HepG2 (cell line): Measurements from ENCODE around the gene APLP1. TPM values are rescaled to one million over a fixed set of nuclear protein-coding genes. Genes with fewer than 3 reads are reported as not detected.

Experiments
- ATAC-seq: fragments of 200-7000 bp; cut with Tn5 transposase; 3 replicates; pipeline ENCODE4 v1.9.1; 2020; ENCODE audit warnings: mild to moderate bottlenecking, moderate library complexity
- BruUV-seq: library from RNA; stranded (reverse); fragments of 400-500 nt; replicated peaks from 2 replicates; lab custom pipeline; 2021; lab: Mats Ljungman, UMichigan
- CTCF ChIA-PET: fragments of 300-600 bp; formaldehyde crosslinking; extraction: SDS; loops from one replicate; lab custom pipeline; 2021; ENCODE audit warnings: low total read pairs, inconsistent platforms, low intra/inter-chr PET ratio; lab: Yijun Ruan, JAX
- POLR2A ChIA-PET: fragments of 350-600 bp; sonication (Branson Sonifier 250); formaldehyde crosslinking; loops from one replicate; lab custom pipeline; 2020; ENCODE audit warnings: antibody characterized with exemption, inconsistent platforms; lab: Yijun Ruan, JAX
- DNase-seq: peaks from one replicate; pipeline ENCODE4 v3.0.0-alpha.2; 2015; ENCODE audit warnings: low spot score
- FAIRE-seq: peaks from 3 replicates; lab custom pipeline; 2011; peaks lifted over from hg19 to GRCh38; lab: Jason Lieb, UNC
- H2AFZ ChIP-seq: one replicate; pipeline ENCODE4 v1.6.1; 2011; ENCODE audit warnings: low read length, inconsistent platforms
- H3K27ac ChIP-seq: fragments of 300-600 bp; 3 replicates; pipeline ENCODE4 v1.8.0; 2011; ENCODE audit warnings: mixed run types, mild to moderate bottlenecking, mixed read lengths, low read length, inconsistent platforms; ENCODE audit not compliant: insufficient read depth; ENCODE audit errors: extremely low read length
- H3K27me3 ChIP-seq, 2 experiments: fragments of 200-600 bp in 1 of 2; 2 replicates in 1 of 2; 3 replicates in 1 of 2; pipeline versions ENCODE4 v1.6.0 to v1.8.0; 2011; ENCODE audit warnings: low read length in 2 of 2, mild to moderate bottlenecking in 2 of 2, moderate library complexity in 2 of 2, inconsistent platforms in 1 of 2; ENCODE audit not compliant: insufficient read depth in 2 of 2, control insufficient read depth in 1 of 2
- H3K36me3 ChIP-seq, 2 experiments: fragments of 200-600 bp in 1 of 2; replicated peaks in 1 of 2; 2 replicates in 1 of 2; 3 replicates in 1 of 2; pipeline versions ENCODE4 v1.5.1 to v1.8.0; 2011; ENCODE audit warnings: low read length in 2 of 2, inconsistent platforms in 1 of 2; ENCODE audit not compliant: insufficient read depth in 2 of 2, control insufficient read depth in 1 of 2
- H3K4me1 ChIP-seq: 2 replicates; pipeline ENCODE4 v1.5.1; 2012; ENCODE audit warnings: low read length, inconsistent platforms; ENCODE audit not compliant: insufficient read depth
- H3K4me2 ChIP-seq: 2 replicates; pipeline ENCODE4 v1.6.0; 2011; ENCODE audit warnings: low read depth, low read length, inconsistent platforms
- H3K4me3 ChIP-seq, 3 experiments: fragments of 200-600 bp in 1 of 3; sonication (generic), shearing (Covaris generic) in 1 of 3; replicated peaks in 1 of 3; 2 replicates each; pipeline ENCODE4 v1.5.1; 2011 to 2016; ENCODE audit warnings: low read length in 3 of 3, inconsistent platforms in 2 of 3, low read depth in 2 of 3, mild to moderate bottlenecking in 2 of 3, control low read depth in 1 of 3, mixed read lengths in 1 of 3; ENCODE audit not compliant: insufficient read depth in 1 of 3
- H3K79me2 ChIP-seq: one replicate; pipeline ENCODE4 v1.6.1; 2011; ENCODE audit warnings: low read length, inconsistent platforms; ENCODE audit not compliant: insufficient read depth
- H3K9ac ChIP-seq: 2 replicates; pipeline ENCODE4 v1.6.0; 2011; ENCODE audit warnings: mild to moderate bottlenecking, low read depth, low read length, inconsistent platforms; ENCODE audit not compliant: insufficient read depth
- H3K9me3 ChIP-seq: 2 replicates; pipeline ENCODE4 v1.5.1; 2012; ENCODE audit warnings: mild to moderate bottlenecking, low read length
- H4K20me1 ChIP-seq: 2 replicates; pipeline ENCODE4 v1.6.0; 2011; ENCODE audit warnings: inconsistent platforms, mild to moderate bottlenecking, low read length, moderate library complexity; ENCODE audit not compliant: insufficient read depth
- ARID2 ChIP-seq: sonication (generic); formaldehyde crosslinking; IDR thresholded peaks from 2 replicates; pipeline ENCODE4 v1.8.1; 2022; ENCODE audit warnings: mild to moderate bottlenecking, missing genetic modification reagents, borderline replicate concordance
- GFI1 ChIP-seq: sonication (generic); formaldehyde crosslinking; IDR thresholded peaks from 2 replicates; pipeline ENCODE4 v1.5.0; 2020; ENCODE audit warnings: missing genetic modification reagents, mild to moderate bottlenecking, borderline replicate concordance
- JUND ChIP-seq: sonication (generic); formaldehyde crosslinking; IDR thresholded peaks from 2 replicates; pipeline ENCODE4 v1.8.0; 2022; ENCODE audit warnings: mild to moderate bottlenecking, missing genetic modification reagents
- NR2F1 ChIP-seq, 2 experiments: fragments of 450-650 bp in 1 of 2; formaldehyde crosslinking in 1 of 2; IDR thresholded peaks; 2 replicates each; pipeline versions ENCODE4 v1.5.0 to v1.6.1; 2016 to 2020; ENCODE audit warnings: mild to moderate bottlenecking in 1 of 2, missing compliant biosample characterization in 1 of 2, missing genetic modification reagents in 1 of 2, moderate library complexity in 1 of 2
- NR2F6 ChIP-seq, 2 experiments: IDR thresholded peaks; 2 replicates each; pipeline ENCODE4 v1.6.1; 2016; ENCODE audit warnings: antibody characterized with exemption in 1 of 2, mild to moderate bottlenecking in 1 of 2
- PAWR ChIP-seq: sonication (generic); formaldehyde crosslinking; IDR thresholded peaks from 2 replicates; pipeline ENCODE4 v1.4.0; 2020; ENCODE audit warnings: missing genetic modification reagents, mild to moderate bottlenecking, borderline replicate concordance
- SMARCE1 ChIP-seq: fragments of 450-650 bp; IDR thresholded peaks from 2 replicates; pipeline ENCODE4 v1.6.1; 2017; ENCODE audit warnings: borderline replicate concordance
- TCF7L2 ChIP-seq: IDR thresholded peaks from 2 replicates; pipeline ENCODE4 v1.6.1; 2011; ENCODE audit warnings: mild to moderate bottlenecking, low read depth, low read length, moderate library complexity
- ZBTB3 ChIP-seq: sonication (generic); formaldehyde crosslinking; IDR thresholded peaks from 2 replicates; pipeline ENCODE4 v1.4.0; 2020; ENCODE audit warnings: low read depth, mild to moderate bottlenecking, moderate library complexity, missing genetic modification reagents, borderline replicate concordance
- ZBTB4 ChIP-seq: sonication (generic); formaldehyde crosslinking; IDR thresholded peaks from 2 replicates; pipeline ENCODE4 v1.4.0; 2020; ENCODE audit warnings: missing genetic modification reagents, mild to moderate bottlenecking, borderline replicate concordance
- ZNF143 ChIP-seq: sonication (generic); formaldehyde crosslinking; IDR thresholded peaks from 2 replicates; pipeline ENCODE4 v1.4.0; 2020; ENCODE audit warnings: missing genetic modification reagents
- ZNF703 ChIP-seq: sonication (generic); formaldehyde crosslinking; IDR thresholded peaks from 2 replicates; pipeline ENCODE4 v1.5.1; 2020; ENCODE audit warnings: missing genetic modification reagents, mild to moderate bottlenecking, moderate library complexity, borderline replicate concordance
- ZNF776 ChIP-seq: sonication (generic); formaldehyde crosslinking; IDR thresholded peaks from 2 replicates; pipeline ENCODE4 v1.4.0; 2020; ENCODE audit warnings: mild to moderate bottlenecking, missing genetic modification reagents
- ZNF83 ChIP-seq: sonication (generic); formaldehyde crosslinking; IDR thresholded peaks from 2 replicates; pipeline ENCODE4 v1.4.0; 2020; ENCODE audit warnings: missing genetic modification reagents, mild to moderate bottlenecking, borderline replicate concordance
- WGBS: methylation state at CpG from one replicate; pipeline ENCODE4 v1.1.6; 2017; ENCODE audit warnings: low lambda C conversion rate; 5-methylcytosine and 5-hydroxymethylcytosine counted together
- in situ Hi-C: cut with HindIII; loops from 2 replicates; pipeline ENCODE4 v1.10.0; 2017; ENCODE audit warnings: low pct_unique_long_range_greater_than_20kb; ENCODE audit not compliant: extremely low pct_ligation_motif_present
- intact Hi-C: fragments of 100-400 bp; cut with micrococcal nuclease; formaldehyde crosslinking; loops from one replicate; pipeline ENCODE4 v1.10.0; 2022; ENCODE audit not compliant: unreplicated experiment
- polyA plus RNA-seq, 8 experiments: library from polyadenylated mRNA; depleted of rRNA in 3 of 8; stranded (reverse) in 7 of 8; unstranded in 1 of 8; fragments of >200 nt; fragmentation: Illumina TruSeq in 4 of 8; extraction: Trizol in 4 of 8; gene quantifications; 2 replicates each; pipeline versions ENCODE4 v1.2.1 to v1.2.3, GENCODE V29; 2011 to 2016; ENCODE audit warnings: low read depth in 4 of 8, missing spikeins in 1 of 8, mixed read lengths in 1 of 8; ENCODE audit not compliant: insufficient read depth in 1 of 8
- total RNA-seq, 5 experiments: library from RNA; depleted of rRNA; stranded (reverse); fragments of >200 nt; fragmentation: Illumina TruSeq; extraction: Trizol; gene quantifications; 2 replicates each; pipeline ENCODE4 v1.2.3, GENCODE V29; 2016; ENCODE audit warnings: low read depth in 1 of 5

The APLP1 gene
- total and polyA plus RNA-seq, 2 of the 13 experiments (the other 11 are each of a cell fraction or from before 2014, with no cell fraction given) = 2.0 to 2.9 TPM

GRCh38 chr19:35889370-35890112, 21.2 kb downstream of the APLP1 start:
- no peaks in the 10 kb centered on the region for H3K27me3 ChIP-seq
- ChIA-PET POLR2A (no interaction called here), CTCF (no interaction called here)
- H3K4me1 ChIP-seq = no peaks in the 10 kb centered on the region
- H2AFZ ChIP-seq = no peak overlapping the region
- BruUV-seq = no TSS peak
- H3K4me3 ChIP-seq = no peak overlapping the region
- H3K27ac ChIP-seq = no peak overlapping the region
- H3K4me2 ChIP-seq = no peak overlapping the region
- in situ Hi-C loops = loop anchor here (10.0 kb wide), 1 partner anchor 45 kb away; the partner anchor contains the start of gene LRFN3
- TF ChIP-seq NR2F1 (CRISPR knock-in tag; IDR thresholded peaks at IDR 0.05) = peak in 1 of 2 experiments; percentile 53; a peak in 2 of 4 replicates
- TF ChIP-seq ZBTB3 = no peak
- TF ChIP-seq NR2F6 (IDR thresholded peaks at IDR 0.05) = peak; percentile 71
- TF ChIP-seq NR2F6 (CRISPR knock-in tag; IDR thresholded peaks at IDR 0.05) = no peak
- FAIRE-seq (no peak), ATAC-seq (no peak), DNase-seq (no peak)
- H3K9ac ChIP-seq = no peak overlapping the region
- WGBS = 94% methylated on average over 7 of the region's 18 CpGs
- H3K36me3 ChIP-seq = peaks cover 5 to 17% of the 10 kb centered on the region in 2 experiments; a peak in 3 of 5 replicates
- no peaks in the 10 kb centered on the region for H4K20me1 ChIP-seq
- H3K9me3 ChIP-seq = no peaks in the 10 kb centered on the region
- intact Hi-C loops = no loop called here
- no peaks in the 10 kb centered on the region for H3K79me2 ChIP-seq

GRCh38 chr19:35890113-35890650, 21.8 kb downstream of the APLP1 start:
- Histone ChIP-seq H3K27me3 (no peaks in the 10 kb centered on the region), H3K9ac (no peak overlapping the region), H2AFZ (no peak overlapping the region), H3K4me1 (no peaks in the 10 kb centered on the region), H3K79me2 (no peaks in the 10 kb centered on the region), H3K4me2 (no peak overlapping the region), H3K36me3 (peaks cover 5 to 18% of the 10 kb centered on the region in 2 experiments; a peak in 3 of 5 replicates), H4K20me1 (no peaks in the 10 kb centered on the region), H3K4me3 (no peak overlapping the region), H3K9me3 (no peaks in the 10 kb centered on the region), H3K27ac (no peak overlapping the region)
- DNase-seq (no peak), ATAC-seq (no peak), FAIRE-seq (no peak)
- ChIA-PET POLR2A (no interaction called here), CTCF (no interaction called here)
- WGBS = 95% methylated on average over 13 of the region's 13 CpGs
- intact Hi-C loops (no loop called here), in situ Hi-C loops (no loop called here)
- no TSS peak for BruUV-seq
- TF ChIP-seq GFI1 (CRISPR knock-in tag) (no peak), ZNF703 (CRISPR knock-in tag) (no peak), ARID2 (CRISPR knock-in tag) (no peak), ZBTB4 (CRISPR knock-in tag) (no peak), TCF7L2 (no peak), ZNF776 (CRISPR knock-in tag) (no peak), SMARCE1 (no peak), JUND (CRISPR knock-in tag) (no peak), ZNF143 (no peak), PAWR (no peak), ZNF83 (CRISPR knock-in tag) (no peak)
